SHP77 treated with DMSO at 0.1 percent for 48 hours (cell line): ENCODE results near the gene MBNL2.

Experiments used
- DNase-seq: peaks from one replicate; lab custom pipeline; 2025; lab: John Stamatoyannopoulos, UW

Gene MBNL2

DNA sequence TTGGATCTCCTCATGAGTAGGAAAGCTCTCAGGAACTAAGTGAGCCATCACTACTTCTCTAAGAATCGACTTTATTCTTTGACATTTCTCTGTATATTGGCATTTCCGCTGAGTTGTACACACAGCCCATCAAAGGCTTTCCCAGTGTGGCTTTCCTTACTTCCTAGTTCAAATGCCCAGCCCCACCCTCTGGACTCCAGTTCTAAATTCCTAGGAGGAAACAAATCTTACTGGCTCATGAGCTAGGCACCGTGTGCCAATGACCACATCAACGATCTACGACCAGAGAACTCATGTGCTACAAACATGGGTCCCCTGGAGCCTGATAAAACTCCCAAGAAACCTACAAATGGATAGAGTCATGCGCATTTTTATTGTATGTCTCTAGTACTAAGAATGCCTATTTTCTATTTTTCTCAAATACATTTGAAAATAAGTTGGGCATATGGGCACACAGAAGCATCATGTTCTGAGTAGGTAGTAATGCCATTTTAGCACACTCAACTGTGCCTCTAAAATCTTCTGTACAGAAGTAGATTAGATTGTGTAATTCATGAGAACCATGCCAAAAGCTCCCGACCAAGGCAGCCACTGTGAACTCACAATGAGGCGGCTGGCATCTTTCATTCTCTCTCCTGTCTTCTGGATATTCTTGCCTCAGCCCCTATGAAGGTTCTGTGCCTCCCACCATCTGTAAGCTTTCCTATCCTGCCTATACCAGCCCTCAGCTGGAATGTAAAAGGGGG is 201.3 kb downstream of the MBNL2 start:
- DNase-seq: no peak

DNA sequence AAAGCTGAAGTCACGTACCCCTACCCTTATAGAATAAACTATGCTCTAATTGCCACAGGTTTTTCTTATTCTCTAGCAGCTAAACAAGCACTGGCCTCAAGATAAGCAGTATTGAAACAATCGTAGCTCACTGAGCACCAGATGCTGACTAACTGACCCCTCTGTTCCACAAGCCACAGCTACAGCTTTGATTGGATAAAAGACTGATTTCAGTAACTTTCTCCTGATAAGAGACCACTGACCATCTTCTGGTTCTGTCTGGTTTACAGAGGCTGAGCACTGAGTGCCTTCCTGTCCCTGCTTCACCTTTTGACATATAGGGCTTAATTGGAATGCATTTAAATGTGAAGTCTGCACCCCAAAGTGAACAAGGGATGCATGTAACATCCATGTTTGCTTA is 203.5 kb downstream of the MBNL2 start:
- DNase-seq: no peak

DNA sequence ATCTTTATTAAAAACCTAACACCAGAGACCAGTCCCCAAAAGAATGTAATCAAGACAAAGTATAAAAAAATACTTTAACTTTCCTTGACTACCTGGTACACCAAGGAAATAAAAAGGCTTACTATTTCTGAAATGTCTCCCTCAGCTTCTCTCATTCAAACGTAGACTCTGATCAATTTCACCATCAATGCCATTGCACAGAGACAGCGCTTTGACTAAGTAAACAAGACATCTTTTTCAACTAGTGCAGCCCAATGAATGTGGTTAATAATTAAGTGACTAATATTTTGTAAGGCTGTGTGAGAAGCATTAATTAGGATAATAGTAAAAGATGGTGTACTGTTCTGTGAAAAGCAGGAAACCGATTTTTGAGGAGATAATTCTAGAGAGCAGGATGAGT is 204.6 kb downstream of the MBNL2 start:
- DNase-seq: no peak

DNA sequence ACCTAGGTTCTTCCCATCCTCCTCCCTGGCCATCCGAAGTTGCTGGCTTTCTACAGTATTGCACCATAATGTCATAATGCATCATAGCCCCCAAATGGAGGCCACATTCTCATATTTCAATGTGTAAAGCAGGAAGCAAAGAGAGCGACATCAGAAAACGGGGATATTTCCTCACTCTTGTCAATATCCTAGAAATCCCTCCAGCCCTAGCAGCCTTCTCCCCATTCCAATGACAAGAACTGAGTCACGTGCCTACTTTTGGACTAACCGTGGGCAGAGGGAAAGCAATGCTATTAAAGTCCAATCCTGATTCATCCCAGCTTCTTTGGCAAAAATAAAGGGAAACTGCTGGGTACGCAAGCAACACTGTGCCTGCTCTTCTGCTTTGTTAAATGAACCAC is 207.5 kb downstream of the MBNL2 start:
- DNase-seq: peak; percentile 81

DNA sequence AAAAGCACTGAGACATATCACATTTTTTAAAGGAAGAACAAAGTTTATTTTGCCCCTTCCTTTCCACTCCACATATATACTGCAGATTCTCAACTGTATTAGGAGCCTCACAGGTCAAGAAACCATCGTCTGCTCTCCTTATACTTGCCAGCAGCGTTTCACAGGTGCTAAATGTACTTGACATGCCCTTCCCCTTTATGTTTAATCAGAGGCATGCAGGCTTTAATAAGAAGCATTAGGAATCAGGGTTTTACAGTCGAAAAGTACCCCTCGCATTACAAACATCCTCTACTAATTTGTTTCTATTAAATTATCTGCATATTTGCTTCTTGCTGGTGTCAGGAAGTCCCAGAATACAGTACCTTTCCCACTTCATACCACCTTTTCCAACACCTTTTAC is 208.2 kb downstream of the MBNL2 start:
- peak; percentile 69 for DNase-seq

DNA sequence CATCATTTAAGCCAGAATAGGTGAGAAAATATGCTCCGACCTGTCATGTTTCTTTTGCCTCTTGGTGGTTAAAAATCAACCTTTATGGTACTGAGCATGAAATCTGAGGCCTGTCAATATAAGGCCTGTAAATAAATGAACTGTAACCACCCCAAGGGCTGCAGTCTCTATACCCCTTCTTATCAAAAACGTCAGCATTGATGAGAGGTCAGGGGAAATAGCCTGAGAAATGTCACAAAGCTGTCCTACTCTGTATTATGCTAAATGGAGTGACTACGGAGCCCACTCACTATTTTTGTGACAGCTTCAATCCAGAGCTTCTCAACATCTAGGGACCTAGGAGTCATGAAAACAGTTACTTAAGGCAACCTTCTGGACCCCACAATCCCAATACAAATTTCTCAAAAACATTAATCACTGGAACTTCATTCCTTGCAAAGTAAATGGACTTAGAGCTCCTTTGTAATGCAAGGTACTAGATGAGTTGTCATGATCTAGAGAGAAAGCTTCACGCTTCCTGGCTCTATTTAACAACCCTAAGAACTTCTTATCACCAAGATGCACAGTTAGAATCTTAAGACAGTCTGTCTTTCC is 209.1 kb downstream of the MBNL2 start:
- peak; percentile 42 for DNase-seq

DNA sequence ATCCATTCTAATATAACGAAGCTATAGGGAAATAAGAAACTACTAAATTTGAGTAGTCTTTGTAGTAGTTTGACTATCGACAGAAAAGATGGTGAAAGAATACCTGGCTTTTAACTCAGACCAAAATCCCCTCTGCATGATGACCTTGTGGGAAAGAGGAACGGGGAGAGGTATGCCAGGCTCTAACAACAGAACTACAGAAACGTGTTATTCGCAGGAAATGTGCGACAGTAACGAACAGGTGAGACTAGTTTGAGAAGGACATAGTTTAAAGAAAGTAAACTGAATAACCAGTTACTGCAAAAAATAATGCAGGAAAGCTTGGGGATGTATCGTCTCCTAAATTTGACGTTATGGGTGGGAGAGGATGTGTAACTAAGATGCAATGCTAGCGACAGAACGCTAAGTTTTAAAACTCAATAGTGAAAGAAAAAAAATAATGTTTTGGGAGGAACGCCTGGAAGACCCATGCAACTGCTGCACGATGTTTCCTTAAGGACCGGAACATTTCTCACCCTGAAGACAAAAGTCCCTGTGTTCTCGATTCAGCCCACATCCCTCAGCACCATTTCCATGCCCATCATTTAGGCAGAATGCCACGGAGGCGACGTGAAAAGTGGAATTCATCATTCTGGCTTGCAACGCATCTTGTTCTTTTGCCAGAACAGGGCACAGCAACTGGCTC is 210.2 kb downstream of the MBNL2 start:
- peak; percentile 73 for DNase-seq

DNA sequence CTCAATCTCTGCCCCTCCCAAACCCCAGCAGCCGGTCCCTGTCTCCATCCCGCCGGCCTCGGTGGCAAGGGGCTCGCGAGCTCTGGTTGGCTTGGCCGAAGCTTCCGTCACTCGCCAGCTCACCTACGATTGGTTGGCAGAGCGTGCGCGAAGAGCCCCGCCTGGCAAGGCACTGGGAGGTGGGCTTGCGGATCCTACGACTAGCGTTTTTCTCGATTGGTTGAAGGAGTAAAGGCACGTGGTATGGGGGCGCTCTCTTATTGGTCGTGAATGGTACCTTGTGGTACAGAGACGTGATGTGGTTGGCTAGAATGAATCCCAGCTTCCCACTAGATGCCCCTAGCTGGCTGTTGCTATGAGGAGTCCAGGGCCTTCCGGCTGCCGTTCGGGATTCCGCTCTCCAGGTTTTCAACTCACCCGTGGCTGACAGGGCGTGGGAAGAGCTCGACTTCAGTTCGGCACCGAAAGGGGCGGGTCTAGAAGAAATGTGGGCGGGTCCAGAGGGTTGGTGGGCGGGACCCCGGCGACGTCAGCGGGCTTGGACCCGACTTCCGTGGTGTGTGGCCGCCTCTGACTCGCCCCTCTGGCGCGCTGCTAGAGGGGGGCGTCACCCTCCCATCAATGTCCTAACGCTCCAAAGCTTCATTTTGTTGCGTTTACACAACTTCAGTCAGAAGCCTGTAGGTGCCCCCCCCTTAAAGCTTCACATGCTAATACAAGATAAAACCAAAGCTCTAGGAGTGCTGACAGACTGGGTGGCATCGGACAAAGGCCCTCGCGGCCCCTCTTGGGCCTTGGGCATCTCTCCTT is 211.0 kb downstream of the MBNL2 start:
- peak; percentile 100 for DNase-seq

DNA sequence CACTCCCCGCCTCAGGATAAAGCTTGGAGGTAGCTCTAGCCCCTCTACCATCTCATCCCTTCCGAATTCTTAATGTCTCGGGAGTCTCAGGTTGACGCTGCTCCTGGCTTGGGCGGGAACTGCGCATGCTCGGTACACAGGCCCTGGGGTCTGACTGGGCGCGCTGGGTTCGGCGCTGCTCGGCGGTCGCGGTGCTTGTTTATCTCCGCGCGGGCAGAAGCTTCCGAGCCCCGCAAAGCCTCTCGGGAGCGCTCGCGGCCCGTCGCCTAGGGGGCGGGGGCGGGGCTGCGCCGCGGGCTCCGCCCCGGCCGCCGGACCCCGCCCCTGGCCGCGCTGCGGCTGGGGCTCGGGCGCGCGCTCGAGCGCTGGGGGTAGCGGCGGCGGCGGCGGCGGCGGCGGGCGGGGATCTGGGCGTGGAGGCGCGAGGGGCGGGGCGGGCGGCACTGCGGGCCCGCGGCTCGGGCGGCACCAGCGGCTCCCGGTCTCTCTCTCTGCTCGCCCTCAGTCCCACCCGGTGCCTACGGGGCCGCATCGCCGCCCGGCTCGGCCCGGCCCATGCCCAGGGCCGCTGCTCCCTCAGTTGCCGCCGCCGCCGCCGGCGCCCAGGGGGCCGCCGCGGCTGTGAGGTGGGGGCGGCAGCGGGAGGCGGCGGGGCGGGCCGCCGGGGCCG is 211.7 kb downstream of the MBNL2 start, which contains the start of gene RAP2A:
Gene RAP2A, plus strand, starts transcription at position 443 of the 670 bp plus-strand sequence. CDS start 302 bp downstream, outside the sequence.
- DNase-seq: peak; percentile 87

DNA sequence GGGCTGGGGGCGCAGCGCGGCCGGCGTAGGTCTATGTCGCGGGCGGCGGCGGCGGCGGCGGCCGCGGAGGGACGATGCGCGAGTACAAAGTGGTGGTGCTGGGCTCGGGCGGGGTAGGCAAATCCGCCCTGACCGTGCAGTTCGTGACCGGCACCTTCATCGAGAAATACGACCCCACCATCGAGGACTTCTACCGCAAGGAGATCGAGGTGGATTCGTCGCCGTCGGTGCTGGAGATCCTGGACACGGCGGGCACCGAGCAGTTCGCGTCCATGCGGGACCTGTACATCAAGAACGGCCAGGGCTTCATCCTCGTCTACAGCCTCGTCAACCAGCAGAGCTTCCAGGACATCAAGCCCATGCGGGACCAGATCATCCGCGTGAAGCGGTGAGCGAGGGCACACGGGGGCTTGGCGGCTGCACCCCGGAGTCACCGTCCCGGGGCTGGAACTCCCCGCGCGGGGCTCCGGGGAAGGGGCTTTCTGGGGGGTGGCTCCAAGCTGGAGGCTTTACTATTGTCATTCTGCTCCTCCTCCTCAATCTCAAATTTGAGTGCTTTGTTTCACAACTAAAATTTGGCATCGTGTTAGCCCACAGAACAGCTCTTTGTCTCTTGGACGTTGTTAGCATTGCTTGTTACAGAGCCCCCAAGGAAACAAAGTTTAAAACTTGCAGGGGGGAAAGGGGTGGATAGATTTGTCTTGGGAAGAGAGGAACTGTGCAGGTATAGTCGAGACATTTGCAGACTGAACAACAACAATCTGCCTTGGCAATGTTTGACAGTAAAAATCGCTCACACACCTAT is 212.5 kb downstream of the MBNL2 start:
- no peak for DNase-seq

DNA sequence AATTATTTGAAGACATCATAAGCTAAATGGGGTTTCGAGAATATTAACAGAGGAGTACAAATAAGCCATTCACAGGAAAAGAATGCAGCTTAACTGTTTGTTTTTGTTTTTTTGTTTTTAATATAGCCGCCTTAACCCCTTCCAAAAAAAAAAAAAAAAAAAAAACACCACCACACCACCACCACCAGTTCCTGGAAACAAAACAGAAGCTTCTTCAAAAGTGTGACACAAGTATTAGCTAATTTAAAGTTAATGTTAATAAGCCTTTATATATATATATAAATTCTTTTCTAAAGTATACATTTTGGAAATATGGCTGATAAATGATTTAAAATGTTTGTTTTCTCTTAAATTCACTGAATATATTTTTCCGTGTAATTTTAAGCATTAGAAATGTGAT is 213.2 kb downstream of the MBNL2 start:
- no peak for DNase-seq

DNA sequence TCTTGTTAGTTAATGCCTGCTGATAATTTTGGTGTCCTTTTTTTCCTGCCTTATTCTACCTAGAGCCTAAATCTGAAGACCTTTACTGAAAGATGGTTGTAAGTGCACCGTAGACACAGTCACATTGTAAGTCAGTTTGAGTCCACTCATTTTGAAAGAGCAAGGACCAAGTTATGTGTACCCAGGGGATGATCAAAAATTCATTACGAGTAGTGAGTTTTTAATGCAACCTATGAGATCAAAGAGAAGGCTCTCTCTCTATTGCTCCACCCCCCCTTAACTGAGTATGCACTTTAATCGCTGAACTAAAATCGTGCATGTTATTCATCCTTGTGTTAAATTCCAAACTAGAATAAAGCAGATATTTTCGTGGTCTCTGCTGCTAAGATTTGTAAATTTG is 213.7 kb downstream of the MBNL2 start:
- no peak for DNase-seq

DNA sequence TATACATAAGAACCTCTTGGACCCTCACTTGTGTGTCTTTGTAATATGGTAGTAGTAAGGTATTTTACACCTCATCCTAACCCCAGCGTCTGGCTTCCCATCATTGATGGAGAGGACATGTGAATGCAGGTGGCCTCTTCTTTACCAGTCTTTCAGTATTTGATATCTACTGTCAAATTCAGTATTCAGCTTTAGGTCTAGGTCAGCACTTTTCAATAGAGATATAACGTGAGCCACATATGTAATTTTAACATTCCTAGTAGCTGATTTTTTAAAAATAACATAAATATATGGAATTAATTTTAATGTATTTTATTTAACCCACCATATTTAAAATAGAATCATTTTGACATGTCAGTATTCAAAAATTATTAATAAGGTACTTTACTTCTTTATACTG is 214.7 kb downstream of the MBNL2 start:
- no peak for DNase-seq

DNA sequence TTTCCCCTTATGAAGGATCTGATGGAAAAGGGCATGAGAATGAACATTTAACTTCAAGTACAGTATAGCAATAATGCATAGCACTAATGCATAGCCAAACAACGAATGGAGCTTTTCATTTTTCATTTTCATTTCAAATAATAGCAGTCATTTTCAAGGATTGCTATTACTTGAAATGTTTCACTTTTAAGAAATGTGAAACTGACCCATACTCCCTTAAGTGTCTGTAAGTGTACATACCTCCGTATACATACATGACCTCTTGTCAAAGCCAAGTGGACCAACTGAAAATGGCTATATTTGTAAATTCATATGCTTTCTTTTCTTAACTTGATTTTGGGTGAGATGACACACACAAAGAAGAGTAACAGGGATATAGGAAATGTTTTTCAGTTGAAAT is 215.6 kb downstream of the MBNL2 start:
- DNase-seq: no peak

DNA sequence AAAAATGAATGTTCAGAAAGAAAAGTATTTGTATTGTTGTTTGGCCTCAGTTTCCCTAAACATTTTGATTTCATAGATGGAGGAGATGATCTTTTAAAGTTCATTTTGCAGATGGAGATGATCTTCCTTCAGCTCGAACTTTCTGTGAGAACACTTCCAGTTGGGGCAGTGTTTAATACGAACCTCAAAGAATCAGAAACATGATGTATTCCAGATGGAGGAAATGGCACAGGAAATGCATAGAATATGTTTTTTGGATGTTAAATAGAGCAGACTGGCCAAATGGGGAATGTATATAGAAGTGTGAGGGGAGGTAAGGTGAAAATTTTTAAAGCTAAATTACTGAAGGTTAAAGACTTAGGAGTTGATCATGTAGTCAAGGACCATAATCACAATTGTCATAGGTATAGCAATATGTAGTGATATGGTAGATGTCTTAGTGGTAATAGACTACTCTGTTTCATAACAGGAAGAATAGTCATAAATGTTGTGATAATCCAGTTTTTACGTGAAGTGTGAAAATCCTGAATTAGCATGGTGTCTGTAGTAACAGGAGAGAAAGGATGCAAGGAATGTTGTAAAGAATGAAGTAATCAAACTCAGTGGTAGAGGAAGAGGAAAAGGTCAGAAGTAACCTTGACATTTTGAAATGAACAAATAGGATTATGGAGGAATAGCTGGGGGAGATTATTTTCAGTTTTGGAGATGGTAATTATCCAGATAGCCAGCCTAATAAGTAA is 216.9 kb downstream of the MBNL2 start:
- no peak for DNase-seq

DNA sequence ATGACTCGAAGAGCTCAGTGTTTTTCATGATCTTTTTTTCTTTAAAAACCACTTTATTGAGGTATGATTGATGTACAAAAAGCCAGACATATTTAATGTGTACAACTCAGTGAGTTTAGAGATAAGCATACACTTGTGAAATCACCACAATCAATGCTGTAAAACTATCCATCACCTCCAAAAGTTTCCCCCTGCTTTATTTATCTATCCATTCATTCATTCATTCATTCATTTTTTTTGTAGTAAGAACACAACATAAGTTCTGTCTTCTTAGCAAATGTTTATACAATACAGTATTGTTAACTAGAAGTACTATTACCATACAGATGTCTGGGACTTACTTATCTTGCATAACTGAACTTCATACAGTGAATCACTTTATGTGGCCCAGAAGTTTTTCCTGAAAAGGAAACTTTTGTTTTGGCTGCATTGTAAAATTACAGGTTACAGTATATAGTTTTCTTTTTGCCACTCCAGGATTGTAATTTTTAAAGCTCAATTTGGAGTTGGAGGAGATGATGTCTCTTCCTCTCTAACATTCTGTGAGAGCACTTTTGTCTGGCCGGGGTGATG is 218.6 kb downstream of the MBNL2 start:
- DNase-seq: no peak

DNA sequence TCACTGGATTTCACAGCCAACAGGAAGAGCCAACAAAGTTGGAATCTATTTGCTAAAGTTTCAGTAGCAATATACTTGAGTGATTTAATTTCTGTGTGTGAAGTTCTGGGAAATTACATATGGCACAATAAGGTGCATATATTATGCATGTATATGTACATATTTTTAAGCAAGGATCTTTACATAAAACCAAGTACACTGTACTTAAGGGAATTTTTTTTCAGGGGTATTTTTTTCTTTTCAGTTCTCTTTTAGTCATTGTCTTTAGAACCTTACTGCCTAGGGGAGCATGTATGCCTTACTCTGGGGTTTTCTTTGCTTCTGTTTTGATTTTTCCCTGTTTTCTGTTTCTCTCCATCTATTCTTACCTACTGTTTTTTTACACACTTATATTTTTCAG is 219.2 kb downstream of the MBNL2 start:
- no peak for DNase-seq
